H1 (cell line): ENCODE measurements around the gene PHC3. TPM values are rescaled to one million over a fixed set of nuclear protein-coding genes. Genes with fewer than 3 reads are reported as not detected.

Experiments
- CHD7 ChIP-seq: fragments of 300-600 bp; sonication (generic); IDR thresholded peaks from 2 replicates; pipeline ENCODE4 v1.7.1; 2012; ENCODE audit warnings: low read length, moderate library complexity, mild to moderate bottlenecking, inconsistent platforms; ENCODE audit not compliant: insufficient replicate concordance
- polyA plus RNA-seq, 7 experiments: library from polyadenylated mRNA; depleted of rRNA in 3 of 7; stranded (reverse) in 5 of 7; unstranded in 2 of 7; fragments of >200 nt in 5 of 7; fragments of 200-250 nt in 2 of 7; gene quantifications; 1 replicate in 5 of 7; 2 replicates in 1 of 7; 4 replicates in 1 of 7; pipeline versions ENCODE4 v1.2.1 to v1.2.3, GENCODE V29; 2011 to 2013; ENCODE audit warnings: missing spikeins in 2 of 7, mixed read lengths in 2 of 7
- total RNA-seq: library from RNA; stranded (reverse); fragmentation: NEBNext Ultra II Directional; extraction: Animal tissue kit (Norgen Biotek cat#: 25700); gene quantifications from 2 replicates; pipeline ENCODE4 v1.2.1, GENCODE V29; 2021
- TF ChIP-seq, protein P1 (sequence below): IDR thresholded peaks from 2 replicates; pipeline ENCODE4 v1.6.1; 2011; ENCODE audit warnings: low read depth, mild to moderate bottlenecking, low read length; ENCODE audit not compliant: insufficient read depth

Gene PHC3
- total and polyA plus RNA-seq, 2 of the 8 experiments (the other 6 are each of a cell fraction or from before 2014, with no cell fraction given) = 26.4 to 29.2 TPM

- no peak for TF ChIP-seq CHD7
- TF ChIP-seq, protein P1, sequence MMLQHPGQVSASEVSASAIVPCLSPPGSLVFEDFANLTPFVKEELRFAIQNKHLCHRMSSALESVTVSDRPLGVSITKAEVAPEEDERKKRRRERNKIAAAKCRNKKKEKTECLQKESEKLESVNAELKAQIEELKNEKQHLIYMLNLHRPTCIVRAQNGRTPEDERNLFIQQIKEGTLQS = no peak
- TF ChIP-seq, all 59 proteins: peak for 0
These were observed 88.6 kb downstream of the PHC3 start (continued) for GRCh38 chr3:170092907-170093306.
